PC-3 (cell line): ENCODE results near the gene ATP10B. TPM values are rescaled to one million over a fixed set of nuclear protein-coding genes. Genes with fewer than 3 reads are reported as not detected.

Experiments used
- ATAC-seq: fragments of 200-7000 bp; cut with Tn5 transposase; 2 replicates; pipeline ENCODE4 v1.9.1; 2020; ENCODE audit warnings: mild to moderate bottlenecking, moderate library complexity
- BruUV-seq: library from RNA; stranded (reverse); fragments of 400-500 nt; replicated peaks from 2 replicates; lab custom pipeline; 2021; lab: Mats Ljungman, UMichigan
- CTCF ChIA-PET: fragments of 300-600 bp; sonication (Branson Sonifier 250); formaldehyde crosslinking; loops from one replicate; lab custom pipeline; 2022; ENCODE audit warnings: antibody characterized with exemption; lab: Charles Lee
- POLR2A ChIA-PET: fragments of 300-600 bp; sonication (Branson Sonifier 250); formaldehyde crosslinking; loops from one replicate; lab custom pipeline; 2022; ENCODE audit warnings: antibody characterized with exemption; ENCODE audit not compliant: unreplicated experiment; lab: Charles Lee
- DNase-seq: peaks from one replicate; pipeline ENCODE4 v3.0.0-alpha.2; 2015
- H2AFZ ChIP-seq: fragments of 300-600 bp; sonication (generic); 2 replicates; pipeline ENCODE4 v1.6.0; 2016; ENCODE audit warnings: antibody characterized with exemption, low read length
- H3F3A ChIP-seq: fragments of 300-600 bp; sonication (generic); one replicate; pipeline ENCODE4 v1.6.0; 2017; ENCODE audit warnings: antibody characterized with exemption, low read length, control low read depth, mild to moderate bottlenecking; ENCODE audit not compliant: unreplicated experiment
- H3K27ac ChIP-seq: fragments of 300-600 bp; sonication (generic); 2 replicates; pipeline ENCODE4 v1.5.1; 2016; ENCODE audit warnings: mild to moderate bottlenecking, low read length
- H3K27me3 ChIP-seq: fragments of 300-600 bp; sonication (generic); 2 replicates; pipeline ENCODE4 v1.6.1; 2016; ENCODE audit warnings: low read length, mixed read lengths
- H3K36me3 ChIP-seq: fragments of 300-600 bp; sonication (generic); 2 replicates; pipeline ENCODE4 v1.6.1; 2016; ENCODE audit warnings: low read depth, mixed run types, low read length, mixed read lengths
- H3K4me1 ChIP-seq: fragments of 300-600 bp; sonication (generic); 2 replicates; pipeline ENCODE4 v1.5.1; 2016; ENCODE audit warnings: low read length; ENCODE audit not compliant: insufficient read depth
- H3K4me2 ChIP-seq: fragments of 300-600 bp; sonication (generic); 2 replicates; pipeline ENCODE4 v1.6.0; 2016; ENCODE audit warnings: low read length
- H3K4me3 ChIP-seq: fragments of 300-600 bp; sonication (generic); 2 replicates; pipeline ENCODE4 v1.5.1; 2016; ENCODE audit warnings: mild to moderate bottlenecking, low read length, mixed read lengths
- H3K79me2 ChIP-seq: fragments of 300-600 bp; sonication (generic); 2 replicates; pipeline ENCODE4 v1.6.1; 2017; ENCODE audit warnings: low read length, mixed read lengths
- H3K9ac ChIP-seq: fragments of 300-600 bp; sonication (generic); 2 replicates; pipeline ENCODE4 v1.6.0; 2016; ENCODE audit warnings: mild to moderate bottlenecking, low read length
- H3K9me2 ChIP-seq: fragments of 300-600 bp; sonication (generic); replicated peaks from 2 replicates; pipeline ENCODE4 v1.6.1; 2016; ENCODE audit warnings: mixed run types, low read length, mixed read lengths
- H3K9me3 ChIP-seq: fragments of 300-600 bp; sonication (generic); 2 replicates; pipeline ENCODE4 v1.6.1; 2016; ENCODE audit warnings: low read length, mixed read lengths
- H4K20me1 ChIP-seq: fragments of 300-600 bp; sonication (generic); 2 replicates; pipeline ENCODE4 v1.6.1; 2016; ENCODE audit warnings: low read length, mixed read lengths
- EZH2 ChIP-seq: fragments of 300-600 bp; sonication (generic); IDR thresholded peaks from one replicate; pipeline ENCODE4 v1.6.1; 2017; ENCODE audit warnings: antibody characterized with exemption, mild to moderate bottlenecking, low read length; ENCODE audit not compliant: unreplicated experiment
- EZH2phosphoT487 ChIP-seq: fragments of 300-600 bp; sonication (generic); IDR thresholded peaks from 2 replicates; pipeline ENCODE4 v1.6.1; 2018; ENCODE audit warnings: mild to moderate bottlenecking, antibody characterized with exemption, low read length, borderline replicate concordance
- intact Hi-C: fragments of 100-400 bp; cut with micrococcal nuclease; formaldehyde crosslinking; loops from 2 replicates; pipeline ENCODE4 v1.9.0; 2023
- total RNA-seq: library from RNA; depleted of rRNA; stranded (reverse); fragments of >200 nt; gene quantifications from 2 replicates; pipeline ENCODE4 v1.2.3, GENCODE V29; 2014
- TF ChIP-seq, protein P1 (sequence below): fragments of 300-600 bp; sonication (generic); conservative IDR thresholded peaks from 2 replicates; pipeline ENCODE4 v1.5.1; 2017; ENCODE audit warnings: antibody characterized with exemption, low read depth, mild to moderate bottlenecking, low read length

ATP10B gene
- total RNA-seq, 1 experiment from 2014 or later, result not detected

DNA sequence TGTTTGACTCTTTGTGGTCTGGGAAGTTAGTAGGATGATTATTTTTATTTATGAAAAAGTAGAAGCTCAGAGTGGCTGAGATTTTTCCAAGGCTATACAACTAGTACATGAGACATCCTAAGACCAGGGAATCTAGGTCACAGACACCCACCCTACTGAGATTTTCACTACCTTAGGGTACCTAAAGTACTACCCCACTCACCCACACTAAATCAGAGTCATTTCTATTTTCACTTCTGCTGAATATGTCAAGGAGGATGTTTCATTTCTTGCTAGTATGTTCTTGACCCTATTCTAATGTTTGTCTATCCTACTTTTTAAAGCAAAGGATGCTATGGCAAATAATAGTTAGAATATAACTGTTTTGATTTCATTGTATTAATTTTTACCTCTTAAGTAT lies 206.0 kb downstream of the ATP10B start:
- Histone ChIP-seq H4K20me1 (no peaks in the 10 kb centered on the region), H3K4me1 (no peaks in the 10 kb centered on the region), H3K27me3 (no peaks in the 10 kb centered on the region), H3K36me3 (no peaks in the 10 kb centered on the region), H3K4me3 (no peak overlapping the region), H3K9ac (no peak overlapping the region), H3K79me2 (no peaks in the 10 kb centered on the region), H3K4me2 (no peak overlapping the region), H3K9me2 (no peaks in the 10 kb centered on the region), H2AFZ (no peak overlapping the region), H3F3A (no peaks in the 10 kb centered on the region), H3K27ac (no peak overlapping the region), H3K9me3 (no peaks in the 10 kb centered on the region)
- CTCF ChIA-PET, result no interaction called here
- TF ChIP-seq EZH2phosphoT487, result no peak
- TF ChIP-seq, protein P1, sequence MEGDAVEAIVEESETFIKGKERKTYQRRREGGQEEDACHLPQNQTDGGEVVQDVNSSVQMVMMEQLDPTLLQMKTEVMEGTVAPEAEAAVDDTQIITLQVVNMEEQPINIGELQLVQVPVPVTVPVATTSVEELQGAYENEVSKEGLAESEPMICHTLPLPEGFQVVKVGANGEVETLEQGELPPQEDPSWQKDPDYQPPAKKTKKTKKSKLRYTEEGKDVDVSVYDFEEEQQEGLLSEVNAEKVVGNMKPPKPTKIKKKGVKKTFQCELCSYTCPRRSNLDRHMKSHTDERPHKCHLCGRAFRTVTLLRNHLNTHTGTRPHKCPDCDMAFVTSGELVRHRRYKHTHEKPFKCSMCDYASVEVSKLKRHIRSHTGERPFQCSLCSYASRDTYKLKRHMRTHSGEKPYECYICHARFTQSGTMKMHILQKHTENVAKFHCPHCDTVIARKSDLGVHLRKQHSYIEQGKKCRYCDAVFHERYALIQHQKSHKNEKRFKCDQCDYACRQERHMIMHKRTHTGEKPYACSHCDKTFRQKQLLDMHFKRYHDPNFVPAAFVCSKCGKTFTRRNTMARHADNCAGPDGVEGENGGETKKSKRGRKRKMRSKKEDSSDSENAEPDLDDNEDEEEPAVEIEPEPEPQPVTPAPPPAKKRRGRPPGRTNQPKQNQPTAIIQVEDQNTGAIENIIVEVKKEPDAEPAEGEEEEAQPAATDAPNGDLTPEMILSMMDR, result no peak
- no peak for TF ChIP-seq EZH2
- DNase-seq (no peak), ATAC-seq (no peak)
- BruUV-seq, result no TSS peak
- intact Hi-C loops, result no loop called here
- POLR2A ChIA-PET, result no interaction called here

DNA sequence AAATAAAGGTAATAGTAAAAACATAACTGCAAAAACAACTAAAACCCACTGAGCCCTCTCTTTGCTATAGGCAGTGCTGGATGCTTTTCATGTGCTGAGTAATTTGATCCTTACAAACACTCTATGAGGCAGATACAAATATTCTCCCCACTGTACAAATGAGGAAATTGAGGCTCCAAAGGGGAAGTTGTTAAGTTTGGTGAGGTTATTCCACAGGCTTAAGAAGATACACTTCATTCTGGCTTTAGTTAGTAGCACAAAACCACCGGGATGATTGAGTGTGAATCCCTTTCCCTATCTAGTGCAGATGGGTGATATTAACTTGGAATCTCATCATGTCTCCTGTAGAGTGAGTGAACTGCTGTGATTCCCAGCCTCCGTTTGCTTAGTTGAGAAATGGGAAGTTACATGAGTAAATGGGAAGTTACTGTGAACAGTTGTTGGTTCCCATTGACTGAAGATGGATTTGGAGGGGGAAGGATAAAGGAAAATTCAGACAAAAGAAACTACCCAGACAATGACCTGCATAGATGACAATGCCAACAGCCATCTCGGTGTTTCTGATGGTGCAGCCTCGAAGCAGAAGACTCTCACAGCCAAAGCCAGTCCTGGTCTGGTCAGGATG lies 208.3 kb downstream of the ATP10B start:
- POLR2A ChIA-PET, result no interaction called here
- Histone ChIP-seq H3K27me3 (no peaks in the 10 kb centered on the region), H3K9ac (no peak overlapping the region), H3K4me1 (no peaks in the 10 kb centered on the region), H4K20me1 (no peaks in the 10 kb centered on the region), H3K4me2 (no peak overlapping the region), H3K9me2 (no peaks in the 10 kb centered on the region), H3K36me3 (no peaks in the 10 kb centered on the region), H3K4me3 (no peak overlapping the region), H3K9me3 (no peaks in the 10 kb centered on the region), H3K79me2 (no peaks in the 10 kb centered on the region), H3F3A (no peaks in the 10 kb centered on the region), H2AFZ (no peak overlapping the region), H3K27ac (no peak overlapping the region)
- intact Hi-C loops, result no loop called here
- TF ChIP-seq EZH2 (no peak), EZH2phosphoT487 (no peak)
- TF ChIP-seq, protein P1, result no peak
- DNase-seq (no peak), ATAC-seq (no peak)
- CTCF ChIA-PET, result no interaction called here
- BruUV-seq, result no TSS peak

DNA sequence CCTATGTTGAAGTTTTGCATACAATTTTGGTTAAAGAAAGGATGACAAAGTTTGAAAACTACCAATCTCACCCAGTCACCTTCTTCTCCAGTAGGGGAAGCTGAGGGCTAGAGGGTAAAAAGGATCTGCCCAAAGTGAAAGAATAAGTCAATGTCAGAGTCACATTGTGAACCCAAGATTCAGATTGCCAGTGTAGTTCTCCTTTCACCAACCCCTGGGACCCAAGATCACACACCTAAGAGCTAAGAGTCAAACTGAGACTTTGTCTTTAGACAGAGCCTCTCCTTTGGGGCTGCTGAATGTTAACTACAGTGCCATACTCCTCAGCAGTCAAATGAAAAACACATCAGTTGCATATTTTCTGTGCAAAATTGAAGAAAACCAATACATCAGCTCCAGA lies 210.6 kb downstream of the ATP10B start:
- POLR2A ChIA-PET, result interaction anchor here (0.6 kb wide), 1 partner anchor 1838 kb away, joined by 3 read pairs; no protein-coding TSS in a partner anchor
- no peaks in the 10 kb centered on the region for H3K4me1 ChIP-seq
- H3F3A ChIP-seq, result no peaks in the 10 kb centered on the region
- no peaks in the 10 kb centered on the region for H3K36me3 ChIP-seq
- H3K9ac ChIP-seq, result no peak overlapping the region
- DNase-seq (no peak), ATAC-seq (no peak)
- H3K79me2 ChIP-seq, result no peaks in the 10 kb centered on the region
- no peaks in the 10 kb centered on the region for H3K9me3 ChIP-seq
- no peak overlapping the region for H3K4me2 ChIP-seq
- TF ChIP-seq EZH2phosphoT487, result no peak
- TF ChIP-seq, protein P1, result no peak
- no peak for TF ChIP-seq EZH2
- no peak overlapping the region for H3K4me3 ChIP-seq
- no peak overlapping the region for H3K27ac ChIP-seq
- no peaks in the 10 kb centered on the region for H3K27me3 ChIP-seq
- no TSS peak for BruUV-seq
- H3K9me2 ChIP-seq, result no peaks in the 10 kb centered on the region
- no peaks in the 10 kb centered on the region for H4K20me1 ChIP-seq
- no peak overlapping the region for H2AFZ ChIP-seq
- CTCF ChIA-PET, result no interaction called here
- intact Hi-C loops, result no loop called here
